Measurements from ENCODE around the gene UBL3. TPM values are rescaled to one million over a fixed set of nuclear protein-coding genes. Genes with fewer than 3 reads are reported as not detected.

Gene UBL3
- polyA plus RNA-seq (2011; rRNA removed) = 13.5 and 17.1 TPM in 2 replicates
- 4.1 and 5.5 TPM in 2 replicates for polyA plus RNA-seq (2012; cell fraction: cytosol; rRNA removed)
- polyA plus RNA-seq (2012; cell fraction: nucleus; rRNA removed) = 2.0 and 3.3 TPM in 2 replicates
- polyA plus RNA-seq (2017; fragmentation: RNase III; extraction: RNeasy Plus Mini Kit Qiagen cat#74134 plus additional on column Dnase treatment) = 9.2 to 10.4 TPM (median 9.4 TPM) in 3 replicates
- polyA minus RNA-seq (2011; rRNA and poly(A)+ RNA removed) = 5.5 and 5.7 TPM in 2 replicates

DNA sequence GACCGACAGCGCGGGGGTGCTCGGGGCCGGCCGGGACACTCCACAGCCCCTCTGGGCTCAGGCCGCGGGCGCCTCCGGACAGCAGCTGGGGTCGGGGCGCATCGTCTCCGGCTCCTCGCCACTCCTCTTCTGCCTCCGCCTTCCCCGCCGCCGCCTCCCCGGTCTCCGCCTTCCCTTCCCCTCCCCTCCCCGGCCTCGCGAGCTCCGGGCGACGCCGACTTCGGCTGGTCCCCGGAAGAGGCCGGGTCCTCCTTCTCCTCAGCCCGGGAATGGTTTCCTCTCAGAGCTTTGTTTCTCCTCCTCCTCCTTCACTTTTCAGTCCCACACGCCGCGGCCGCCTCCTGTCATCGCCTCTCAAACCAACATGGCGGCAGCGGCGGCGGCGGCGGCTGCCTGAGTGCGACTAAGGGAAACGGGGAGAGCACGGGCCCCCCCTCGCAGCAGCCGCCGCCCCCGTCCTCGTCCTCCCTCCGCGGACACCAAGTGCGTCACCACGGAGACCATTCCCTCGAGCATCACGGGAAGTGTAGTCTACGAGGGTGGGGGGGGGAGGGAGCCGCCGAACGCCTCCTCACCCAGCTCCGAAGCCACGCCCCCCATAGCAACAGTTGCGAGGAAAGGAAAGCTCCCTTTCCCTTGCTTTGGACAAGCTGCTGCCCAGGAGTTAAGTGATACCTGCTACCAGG, at the start of gene UBL3:
Gene UBL3 (minus strand): TSS at position 405 of the 686 bp plus-strand sequence. CDS start 1,079 bp downstream, outside the sequence.
- POLR2A ChIA-PET = interaction anchor here (0.7 to 3.4 kb wide), 12 partner anchors 9 to 292 kb away, joined by 3 to 61 read pairs (median 4); no protein-coding TSS in a partner anchor
- Histone ChIP-seq H3K9me3 (no peaks in the 10 kb centered on the region), H3K27ac (peak within 1 kb of the TSS; percentile 91 to 97), H3K4me1 (peaks cover 37% of the 10 kb centered on the region), H3K4me3 (peak within 1 kb of the TSS; percentile 65), H3K4me2 (peak within 1 kb of the TSS; percentile 91)
- CTCF ChIA-PET = interaction anchor here (0.6 to 12.7 kb wide), 5 partner anchors 52 to 307 kb away, joined by 3 to 110 read pairs (median 10); no protein-coding TSS in a partner anchor
- WGBS (ENCODE audit: missing lambda C conversion rate) = 5% methylated on average over 22 of the region's 64 CpGs
- FAIRE-seq = no peak
- DNase-seq (ENCODE audit: low read depth in 1 of 2, low spot score in 1 of 2) = peak; percentile 87 to 94
- TF ChIP-seq ZSCAN20 (CRISPR knock-in tag; IDR thresholded peaks at IDR 0.05) (no peak), JUNB (IDR thresholded peaks at IDR 0.05) (no peak), MAX (IDR thresholded peaks at IDR 0.05) (peak; percentile 33), POLR2A (IDR thresholded peaks at IDR 0.05; ENCODE audit: low read length) (peak; percentile 55), PHF8 (IDR thresholded peaks at IDR 0.05; ENCODE audit: borderline replicate concordance, low read depth) (peak; percentile 68), JUN (IDR thresholded peaks at IDR 0.05) (peak; percentile 60 to 65; a peak in 2 of 5 replicates), REST (IDR thresholded peaks at IDR 0.05) (peak; percentile 63)
- peak; percentile 89 for ATAC-seq

DNA sequence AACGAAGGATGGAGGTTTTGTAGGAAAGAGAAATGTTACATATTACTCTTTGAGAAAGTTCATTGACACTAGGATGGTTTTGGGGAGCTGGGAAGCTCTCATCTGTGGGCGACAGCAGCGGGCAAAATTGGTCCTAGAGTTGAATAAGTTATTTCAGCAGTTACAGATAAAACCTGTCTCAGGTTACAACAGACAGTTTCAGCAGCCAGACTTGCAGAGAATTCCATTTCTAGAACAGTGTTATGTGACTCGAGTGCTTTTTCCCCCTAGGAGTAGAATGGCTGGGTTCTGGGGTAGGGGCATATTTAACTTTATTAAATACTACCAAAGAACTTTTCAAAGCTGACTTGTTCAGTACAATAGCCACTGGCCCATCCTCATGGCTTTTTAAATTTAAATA, 46.7 kb upstream of the UBL3 start:
- DNase-seq (ENCODE audit: low read depth in 1 of 2, low spot score in 1 of 2) = no peak
- Histone ChIP-seq H3K27ac (no peak overlapping the region), H3K4me1 (peaks cover 2% of the 10 kb centered on the region; the same call in 1 of the 3 replicates), H3K4me3 (no peak overlapping the region), H3K9me3 (peaks cover 9% of the 10 kb centered on the region; the same call in 1 of the 3 replicates), H3K4me2 (no peak overlapping the region)
- no peak for FAIRE-seq
- POLR2A ChIA-PET = no interaction called here
- TF ChIP-seq EP300 (IDR thresholded peaks at IDR 0.05) (no peak), E2F6 (IDR thresholded peaks at IDR 0.05; ENCODE audit: borderline replicate concordance, low read depth) (no peak), NPAS2 (CRISPR knock-in tag; IDR thresholded peaks at IDR 0.05; ENCODE audit: borderline replicate concordance) (no peak), ESRRA (IDR thresholded peaks at IDR 0.05; ENCODE audit: borderline replicate concordance, low read length) (no peak), CBX8 (IDR thresholded peaks at IDR 0.05) (no peak), FOSL2 (IDR thresholded peaks at IDR 0.05) (no peak), FOSL2 (CRISPR knock-in tag; IDR thresholded peaks at IDR 0.05) (no peak), PHF8 (IDR thresholded peaks at IDR 0.05; ENCODE audit: borderline replicate concordance, low read depth) (no peak), NFE2L2 (conservative IDR thresholded peaks at IDR 0.05; ENCODE audit: low read length) (no peak), GATA3 (IDR thresholded peaks at IDR 0.05; ENCODE audit: borderline replicate concordance) (no peak), POLR2AphosphoS2 (conservative IDR thresholded peaks at IDR 0.05; ENCODE audit: low read length) (no peak), MYC (IDR thresholded peaks at IDR 0.05; ENCODE audit: borderline replicate concordance, low read length) (no peak), RFX5 (IDR thresholded peaks at IDR 0.05) (no peak), FOXS1 (CRISPR knock-in tag; IDR thresholded peaks at IDR 0.05) (no peak)
- CTCF ChIA-PET = no interaction called here
- WGBS (ENCODE audit: missing lambda C conversion rate) = 62% methylated on average over 4 of the region's 4 CpGs
- no peak for ATAC-seq
